H1 (cell line): ENCODE measurements around the gene IFIT1. TPM values are rescaled to one million over a fixed set of nuclear protein-coding genes. Genes with fewer than 3 reads are reported as not detected.
A peak's percentile ranks its signal among the peaks of the same experiment; 100 is the strongest.

ENCODE experiments used
- CTCF ChIA-PET: fragments of 300-600 bp; sonication (Branson Sonifier 250); formaldehyde crosslinking; loops from one replicate; lab custom pipeline; 2021; ENCODE audit not compliant: partially characterized antibody; lab: Charles Lee
- POLR2A ChIA-PET: fragments of 300-600 bp; sonication (Branson Sonifier 250); formaldehyde crosslinking; loops from one replicate; lab custom pipeline; 2021; ENCODE audit warnings: inconsistent platforms; ENCODE audit not compliant: partially characterized antibody; lab: Charles Lee
- DNase-seq, 2 experiments: peaks; one replicate each; pipeline versions ENCODE4 v3.0.0 to v3.0.0-alpha.2; 2010 to 2022; ENCODE audit warnings: low spot score in 2 of 2, low read depth in 1 of 2, mixed read lengths in 1 of 2
- FAIRE-seq: peaks from 2 replicates; lab custom pipeline; 2011; peaks lifted over from hg19 to GRCh38; lab: Jason Lieb, UNC
- H2AFZ ChIP-seq: 2 replicates; pipeline ENCODE4 v1.8.1; 2012; ENCODE audit warnings: low read length, inconsistent platforms
- H2AK5ac ChIP-seq: 2 replicates; pipeline ENCODE4 v1.6.1; 2013; ENCODE audit warnings: low read depth, low read length
- H2BK120ac ChIP-seq: replicated peaks from 2 replicates; pipeline ENCODE3; 2013; ENCODE audit warnings: low read depth, low read length, inconsistent platforms
- H2BK12ac ChIP-seq: 2 replicates; pipeline ENCODE4 v1.6.1; 2013; ENCODE audit warnings: low read depth, low read length
- H2BK15ac ChIP-seq: 2 replicates; pipeline ENCODE4 v1.6.1; 2013; ENCODE audit warnings: low read length
- H2BK20ac ChIP-seq: 2 replicates; pipeline ENCODE4 v1.6.1; 2013; ENCODE audit warnings: low read length
- H2BK5ac ChIP-seq: 2 replicates; pipeline ENCODE4 v1.6.1; 2013; ENCODE audit warnings: low read depth, low read length
- H3K14ac ChIP-seq: 2 replicates; pipeline ENCODE4 v1.6.1; 2013; ENCODE audit warnings: inconsistent platforms; ENCODE audit not compliant: insufficient read length
- H3K18ac ChIP-seq: 2 replicates; pipeline ENCODE4 v1.6.1; 2013; ENCODE audit warnings: low read length; ENCODE audit errors: extremely low read depth
- H3K23ac ChIP-seq: 2 replicates; pipeline ENCODE4 v1.6.1; 2013; ENCODE audit warnings: inconsistent platforms; ENCODE audit not compliant: insufficient read length
- H3K23me2 ChIP-seq: 2 replicates; pipeline ENCODE4 v1.6.1; 2013; ENCODE audit warnings: low read depth, low read length
- H3K27ac ChIP-seq: 2 replicates; pipeline ENCODE4 v1.6.1; 2011; ENCODE audit warnings: low read depth, low read length, inconsistent platforms
- H3K27me3 ChIP-seq, 4 experiments: replicated peaks in 1 of 4; 1 replicate in 1 of 4; 2 replicates in 3 of 4; pipeline versions ENCODE4 v1.6.1 to v1.8.1; 2011 to 2013; ENCODE audit warnings: low read length in 3 of 4, mild to moderate bottlenecking in 3 of 4, inconsistent platforms in 2 of 4, mixed read lengths in 2 of 4, moderate library complexity in 1 of 4; ENCODE audit not compliant: control insufficient read depth in 3 of 4, insufficient read depth in 3 of 4; ENCODE audit errors: extremely low read depth in 1 of 4
- H3K36me3 ChIP-seq, 4 experiments: 2 replicates each; pipeline versions ENCODE4 v1.6.1 to v1.8.1; 2011 to 2013; ENCODE audit warnings: mild to moderate bottlenecking in 4 of 4, low read length in 3 of 4, moderate library complexity in 2 of 4, control low read depth in 1 of 4, inconsistent platforms in 1 of 4; ENCODE audit not compliant: insufficient read depth in 4 of 4, control insufficient read depth in 2 of 4
- H3K4ac ChIP-seq: replicated peaks from 2 replicates; pipeline ENCODE3; 2013; ENCODE audit warnings: low read length, low read depth, mixed read lengths, inconsistent platforms; ENCODE audit not compliant: insufficient read length
- H3K4me1 ChIP-seq, 4 experiments: replicated peaks in 1 of 4; 1 replicate in 1 of 4; 2 replicates in 3 of 4; pipeline versions ENCODE4 v1.6.1 to v1.8.1; 2011 to 2013; ENCODE audit warnings: low read length in 3 of 4, inconsistent platforms in 2 of 4, mixed read lengths in 1 of 4; ENCODE audit not compliant: insufficient read depth in 4 of 4, control insufficient read depth in 3 of 4
- H3K4me2 ChIP-seq, 2 experiments: 2 replicates each; pipeline versions ENCODE4 v1.6.1 to v1.8.1; 2011 to 2013; ENCODE audit warnings: low read depth in 2 of 2, low read length in 2 of 2, control low read depth in 1 of 2, inconsistent platforms in 1 of 2, mild to moderate bottlenecking in 1 of 2; ENCODE audit not compliant: insufficient read depth in 1 of 2
- H3K4me3 ChIP-seq, 4 experiments: fragments of 200-600, 300-600 bp in 1 of 4; sonication (generic), shearing (Covaris generic), sonication (Bioruptor Twin) in 1 of 4; 2 replicates each; pipeline versions ENCODE4 v1.5.1 to v1.8.1; 2011 to 2016; ENCODE audit warnings: low read length in 4 of 4, low read depth in 3 of 4, control low read depth in 2 of 4, inconsistent platforms in 2 of 4, mild to moderate bottlenecking in 2 of 4, mixed read lengths in 1 of 4, moderate library complexity in 1 of 4; ENCODE audit not compliant: insufficient read depth in 2 of 4; ENCODE audit errors: extremely low read depth in 1 of 4
- H3K56ac ChIP-seq: replicated peaks from 2 replicates; pipeline ENCODE3; 2013; ENCODE audit warnings: low read depth, mild to moderate bottlenecking, mixed read lengths, low read length, inconsistent platforms; ENCODE audit not compliant: insufficient read length
- H3K79me1 ChIP-seq: 2 replicates; pipeline ENCODE4 v1.6.1; 2013; ENCODE audit warnings: low read depth, low read length, control low read depth
- H3K79me2 ChIP-seq, 2 experiments: 2 replicates each; pipeline versions ENCODE4 v1.6.1 to v1.8.1; 2012 to 2013; ENCODE audit warnings: low read length in 2 of 2, mild to moderate bottlenecking in 2 of 2, inconsistent platforms in 1 of 2; ENCODE audit not compliant: insufficient read depth in 2 of 2, control insufficient read depth in 1 of 2
- H3K9ac ChIP-seq, 4 experiments: replicated peaks in 1 of 4; 1 replicate in 1 of 4; 2 replicates in 3 of 4; pipeline versions ENCODE4 v1.6.1 to v1.8.1; 2011 to 2013; ENCODE audit warnings: low read depth in 3 of 4, low read length in 3 of 4, control low read depth in 2 of 4, mild to moderate bottlenecking in 2 of 4, moderate library complexity in 2 of 4, inconsistent platforms in 1 of 4; ENCODE audit errors: extremely low read depth in 1 of 4
- H3K9me3 ChIP-seq, 2 experiments: 2 replicates each; pipeline versions ENCODE4 v1.6.1 to v1.8.1; 2012 to 2013; ENCODE audit warnings: mild to moderate bottlenecking in 2 of 2, moderate library complexity in 2 of 2, control low read depth in 1 of 2, inconsistent platforms in 1 of 2, low read depth in 1 of 2, low read length in 1 of 2, mixed read lengths in 1 of 2; ENCODE audit not compliant: insufficient read depth in 2 of 2
- H4K20me1 ChIP-seq, 2 experiments: replicated peaks in 1 of 2; 2 replicates each; pipeline versions ENCODE3 to v1.8.1; 2011 to 2013; ENCODE audit warnings: inconsistent platforms in 2 of 2, low read length in 2 of 2, mild to moderate bottlenecking in 1 of 2; ENCODE audit not compliant: insufficient read depth in 2 of 2, control insufficient read depth in 1 of 2
- H4K5ac ChIP-seq: 2 replicates; pipeline ENCODE4 v1.6.1; 2013; ENCODE audit warnings: low read length, low read depth, mixed read lengths, inconsistent platforms; ENCODE audit not compliant: insufficient read length
- H4K8ac ChIP-seq: 2 replicates; pipeline ENCODE4 v1.8.0; 2013; ENCODE audit warnings: mild to moderate bottlenecking, moderate library complexity, low read length, inconsistent platforms; ENCODE audit not compliant: insufficient read depth; ENCODE audit errors: extremely low read depth
- H4K91ac ChIP-seq: replicated peaks from 2 replicates; pipeline ENCODE3; 2013; ENCODE audit warnings: low read length, mixed read lengths, inconsistent platforms; ENCODE audit not compliant: insufficient read length
- BACH1 ChIP-seq: IDR thresholded peaks from 2 replicates; pipeline ENCODE4 v1.6.1; 2012; ENCODE audit warnings: low read length, improper control_type of control experiment
- CBX8 ChIP-seq: fragments of 300-800, 300-1000 bp; sonication (generic); IDR thresholded peaks from 2 replicates; pipeline ENCODE4 v1.7.1; 2016; ENCODE audit warnings: low read depth, low read length, borderline replicate concordance
- CHD2 ChIP-seq: IDR thresholded peaks from 2 replicates; pipeline ENCODE4 v1.6.1; 2012; ENCODE audit warnings: low read length, improper control_type of control experiment
- EZH2 ChIP-seq: fragments of 200-600 bp; sonication (generic); IDR thresholded peaks from 2 replicates; pipeline ENCODE4 v1.7.1; 2012; ENCODE audit warnings: low read depth, mild to moderate bottlenecking, moderate library complexity, low read length, inconsistent platforms; ENCODE audit not compliant: severe bottlenecking
- GABPA ChIP-seq: IDR thresholded peaks from 2 replicates; pipeline ENCODE4 v1.6.1; 2011; ENCODE audit warnings: mild to moderate bottlenecking, low read length, moderate library complexity, borderline replicate concordance; ENCODE audit not compliant: insufficient read depth
- MAFK ChIP-seq: IDR thresholded peaks from 2 replicates; pipeline ENCODE4 v1.6.1; 2012; ENCODE audit warnings: low read depth, mild to moderate bottlenecking, improper control_type of control experiment, low read length
- NANOG ChIP-seq: IDR thresholded peaks from 2 replicates; pipeline ENCODE4 v1.6.1; 2011; ENCODE audit warnings: low read length, low read depth, mild to moderate bottlenecking, inconsistent platforms; ENCODE audit not compliant: insufficient read depth, poor library complexity, severe bottlenecking
- POLR2A ChIP-seq, 2 experiments: IDR thresholded peaks; 1 replicate in 1 of 2; 2 replicates in 1 of 2; pipeline ENCODE4 v1.6.1; 2011; ENCODE audit warnings: low read depth in 2 of 2, low read length in 2 of 2, mild to moderate bottlenecking in 2 of 2; ENCODE audit errors: control extremely low read depth in 1 of 2
- SAP30 ChIP-seq: fragments of 300-600 bp; sonication (generic); IDR thresholded peaks from 2 replicates; pipeline ENCODE4 v1.7.1; 2012; ENCODE audit warnings: low read length, moderate library complexity, mild to moderate bottlenecking, inconsistent platforms; ENCODE audit not compliant: insufficient read depth, insufficient replicate concordance
- SP4 ChIP-seq: IDR thresholded peaks from 2 replicates; pipeline ENCODE4 v1.6.1; 2012; ENCODE audit warnings: low read length, inconsistent platforms
- SUZ12 ChIP-seq: fragments of 200-600 bp; sonication (generic); IDR thresholded peaks from 2 replicates; pipeline ENCODE4 v1.6.1; 2012; ENCODE audit warnings: mild to moderate bottlenecking, inconsistent platforms, low read length, moderate library complexity, mixed read lengths
- TBP ChIP-seq: IDR thresholded peaks from 2 replicates; pipeline ENCODE4 v1.6.1; 2011; ENCODE audit warnings: low read depth, low read length, improper control_type of control experiment
- YY1 ChIP-seq: IDR thresholded peaks from 2 replicates; pipeline ENCODE4 v1.6.1; 2011; ENCODE audit warnings: low read depth, mild to moderate bottlenecking, low read length
- whole genome bisulfite sequencing, 2 experiments: shearing (Covaris generic) in 1 of 2; methylation state at CpG; one replicate each; pipeline versions ENCODE4 v1.1.6 to v1.1.7; 2013 to 2015; ENCODE audit warnings: low lambda C conversion rate in 2 of 2, mixed read lengths in 2 of 2, inconsistent platforms in 1 of 2, low coverage in 1 of 2, missing lambda C conversion rate in 1 of 2; ENCODE audit not compliant: insufficient replicate concordance in 2 of 2, insufficient coverage in 1 of 2, insufficient read length in 1 of 2; ENCODE audit errors: extremely low coverage in 1 of 2, missing lambda C conversion rate in 1 of 2; 5-methylcytosine and 5-hydroxymethylcytosine counted together
- polyA plus RNA-seq, 7 experiments: library from polyadenylated mRNA; depleted of rRNA in 3 of 7; stranded (reverse) in 5 of 7; unstranded in 2 of 7; fragments of >200 nt in 5 of 7; fragments of 200-250 nt in 2 of 7; gene quantifications; 1 replicate in 5 of 7; 2 replicates in 1 of 7; 4 replicates in 1 of 7; pipeline versions ENCODE4 v1.2.1 to v1.2.3, GENCODE V29; 2011 to 2013; ENCODE audit warnings: missing spikeins in 2 of 7, mixed read lengths in 2 of 7
- total RNA-seq: library from RNA; stranded (reverse); fragmentation: NEBNext Ultra II Directional; extraction: Animal tissue kit (Norgen Biotek cat#: 25700); gene quantifications from 2 replicates; pipeline ENCODE4 v1.2.1, GENCODE V29; 2021

IFIT1 gene
- total and polyA plus RNA-seq, 2 of the 8 experiments (the other 6 are each of a cell fraction or from before 2014, with no cell fraction given), result 0.94 to 1.5 TPM

DNA sequence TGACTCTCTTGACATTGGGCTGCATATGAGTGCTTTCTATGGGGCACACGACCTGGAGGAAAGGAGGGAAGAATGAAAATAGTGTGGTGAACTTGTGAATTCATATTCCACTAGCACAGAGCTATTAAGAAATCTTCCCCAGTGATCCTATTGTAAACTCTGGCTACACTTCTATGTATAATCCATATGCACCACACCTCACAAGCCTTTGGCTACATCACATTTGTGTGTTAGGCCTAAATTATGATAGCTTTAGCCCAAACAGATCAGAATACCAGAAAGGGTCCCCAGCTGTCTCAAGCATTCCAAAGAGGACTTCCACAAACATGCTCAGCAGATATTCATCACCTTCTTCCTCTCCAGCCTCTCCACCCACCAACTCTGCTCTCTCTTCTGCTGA is 24.3 kb upstream of the IFIT1 start:
- peaks cover 0 to 6% (median 0%) of the 10 kb centered on the region in 4 experiments; a peak in 1 of 7 replicates for H3K4me1 ChIP-seq
- H3K27ac ChIP-seq, result no peak overlapping the region
- no peak overlapping the region for H3K14ac ChIP-seq
- no peak overlapping the region for H3K4me3 ChIP-seq
- no peaks in the 10 kb centered on the region for H3K79me1 ChIP-seq
- WGBS, 2 experiments, result 71% methylated on average over 1 of the region's 1 CpG; no CpG with 5 or more reads in 1 of the 2 experiments
- DNase-seq (no peak), FAIRE-seq (no peak)
- no peaks in the 10 kb centered on the region for H3K79me2 ChIP-seq
- no peaks in the 10 kb centered on the region for H3K27me3 ChIP-seq
- no peak overlapping the region for H2BK5ac ChIP-seq
- H2BK12ac ChIP-seq, result no peak overlapping the region
- H2BK20ac ChIP-seq, result 0 out of 2 replicates have a peak overlapping the region, but pooled peaks have one; percentile 6
- H4K20me1 ChIP-seq, result no peaks in the 10 kb centered on the region
- POLR2A ChIA-PET, result interaction anchor here (1.4 kb wide), 1 partner anchor 37 kb away, joined by 4 read pairs; no protein-coding TSS in a partner anchor
- H4K8ac ChIP-seq, result no peak overlapping the region
- no peak overlapping the region for H2AFZ ChIP-seq
- 0 out of 2 replicates have a peak overlapping the region, but pooled peaks have one; percentile 4 for H2AK5ac ChIP-seq
- no peak overlapping the region for H4K91ac ChIP-seq
- no peak overlapping the region for H3K9ac ChIP-seq
- H2BK15ac ChIP-seq, result no peak overlapping the region
- H3K23me2 ChIP-seq, result no peaks in the 10 kb centered on the region; the same call in 1 of the 2 replicates
- H2BK120ac ChIP-seq, result no peak overlapping the region
- no peak overlapping the region for H3K23ac ChIP-seq
- CTCF ChIA-PET, result interaction anchor here (1.2 to 5.4 kb wide), 19 partner anchors 10 to 197 kb away, joined by 3 to 64 read pairs (median 21); partner anchors contain the start of genes IFIT1, IFIT1B, IFIT2 and LIPA
- no peak overlapping the region for H4K5ac ChIP-seq
- no peak overlapping the region for H3K4ac ChIP-seq
- no peak overlapping the region for H3K56ac ChIP-seq
- no peaks in the 10 kb centered on the region for H3K36me3 ChIP-seq
- no peak overlapping the region for H3K4me2 ChIP-seq
- H3K9me3 ChIP-seq, result no peaks in the 10 kb centered on the region
- no peak overlapping the region for H3K18ac ChIP-seq
- no peak for TF ChIP-seq SUZ12
- TF ChIP-seq BACH1, result no peak
- TF ChIP-seq NANOG, result no peak
- TF ChIP-seq SAP30, result no peak
- no peak for TF ChIP-seq SP4
- TF ChIP-seq CBX8, result no peak
- TF ChIP-seq CHD2, result no peak
- no peak for TF ChIP-seq GABPA
- TF ChIP-seq TBP, result no peak
- no peak for TF ChIP-seq EZH2
- TF ChIP-seq POLR2A (IDR thresholded peaks at IDR 0.05; ENCODE audit: control extremely low read depth in 1 of 2, low read depth in 2 of 2, low read length in 2 of 2), result no peak
- TF ChIP-seq MAFK, result no peak
- no peak for TF ChIP-seq YY1
